Measurements from ENCODE around the gene ZMYM2. TPM values are rescaled to one million over a fixed set of nuclear protein-coding genes. Genes with fewer than 3 reads are reported as not detected.

The ZMYM2 gene
- polyA plus RNA-seq, 3 donors: 6.7 to 32.6 (median 8.5) TPM

- H3K9me3 Mint-ChIP-seq: peaks cover 0 to 4% (median 0%) of the 10 kb centered on the region in 7 donors
- peak overlapping the region; percentile 15 to 52 for H3K27ac ChIP-seq (ENCODE audit: low read depth in 1 of 2, low read length in 2 of 2)
- peaks cover 22 to 33% of the 10 kb centered on the region in 2 donors for H3K4me1 ChIP-seq (ENCODE audit: control insufficient read depth in 1 of 2, insufficient read depth in 2 of 2, low read length in 2 of 2)
- H3K9ac ChIP-seq (ENCODE audit: insufficient read depth, low read length, poor library complexity, severe bottlenecking): peak overlapping the region; percentile 55
- peak overlapping the region; percentile 92 for H3K4me2 ChIP-seq (replicated peaks; ENCODE audit: extremely low read depth, low read length, poor library complexity, severe bottlenecking)
- no peaks in the 10 kb centered on the region for H3K9me3 ChIP-seq (replicated peaks in 1 of 2; ENCODE audit: control insufficient read depth in 1 of 2, insufficient read depth in 1 of 2, low read length in 2 of 2)
- peak overlapping the region; percentile 62 to 78 (median 69) for H3K4me3 ChIP-seq (replicated peaks in 1 of 3; ENCODE audit: low read depth in 2 of 3, low read length in 3 of 3)
- no peaks in the 10 kb centered on the region for H3K36me3 ChIP-seq (replicated peaks in 1 of 2; ENCODE audit: control insufficient read depth in 1 of 2, insufficient read depth in 2 of 2, low read length in 2 of 2)
- TF ChIP-seq CTCF (IDR thresholded peaks at IDR 0.05): peak; percentile 39
- H3K36me3 Mint-ChIP-seq: no peaks in the 10 kb centered on the region
- H4K20me1 ChIP-seq (ENCODE audit: insufficient read depth, low read length): no peaks in the 10 kb centered on the region
- peak overlapping the region; percentile 85 for H2AFZ ChIP-seq (ENCODE audit: insufficient read depth, low read depth, low read length, poor library complexity, severe bottlenecking)
- no peak for DNase-seq
- no peaks in the 10 kb centered on the region for H3K79me2 ChIP-seq (ENCODE audit: insufficient read depth, low read length)
- H3K27me3 Mint-ChIP-seq (ENCODE audit: low read depth in 3 of 3): peaks cover 5 to 15% (median 5%) of the 10 kb centered on the region in 3 donors
- peaks cover 25% of the 10 kb centered on the region for H3K4me1 Mint-ChIP-seq
- 2% methylated on average over 31 of the region's 55 CpGs for WGBS (ENCODE audit: insufficient coverage)
- peak overlapping the region; percentile 38 to 94 (median 90) for H3K27ac Mint-ChIP-seq
- intact Hi-C loops (cut with micrococcal nuclease): no loop called here
- H3K27me3 ChIP-seq (ENCODE audit: control insufficient read depth in 2 of 2, insufficient read depth in 2 of 2, low read length in 2 of 2): peaks cover 0 to 6% of the 10 kb centered on the region in 2 donors
- peak overlapping the region; percentile 86 to 89 for H3K4me3 Mint-ChIP-seq
Observed at GRCh38 chr13:20118268-20119140, 160.0 kb downstream of the ZMYM2 start.

- Mint-ChIP-seq H3K36me3 (no peaks in the 10 kb centered on the region), H3K4me1 (peaks cover 25% of the 10 kb centered on the region), H3K9me3 (peaks cover 0 to 4% (median 0%) of the 10 kb centered on the region in 7 donors), H3K27me3 (ENCODE audit: low read depth in 3 of 3) (peaks cover 7 to 18% (median 10%) of the 10 kb centered on the region in 3 donors), H3K4me3 (peak overlapping the region; percentile 86 to 89), H3K27ac (peak overlapping the region; percentile 89 to 94 (median 93))
- no peak overlapping the region for H3K9ac ChIP-seq (ENCODE audit: insufficient read depth, low read length, poor library complexity, severe bottlenecking)
- no CpG with 5 or more reads among the region's 3 CpGs for WGBS (ENCODE audit: insufficient coverage)
- H3K36me3 ChIP-seq (replicated peaks in 1 of 2; ENCODE audit: control insufficient read depth in 1 of 2, insufficient read depth in 2 of 2, low read length in 2 of 2): no peaks in the 10 kb centered on the region
- H3K27me3 ChIP-seq (ENCODE audit: control insufficient read depth in 2 of 2, insufficient read depth in 2 of 2, low read length in 2 of 2): peaks cover 0 to 6% of the 10 kb centered on the region in 2 donors
- H2AFZ ChIP-seq (ENCODE audit: insufficient read depth, low read depth, low read length, poor library complexity, severe bottlenecking): no peak overlapping the region
- peak overlapping the region in 1 of 2 donors; percentile 72 for H3K27ac ChIP-seq (ENCODE audit: low read depth in 1 of 2, low read length in 2 of 2)
- DNase-seq: peak in 1 of 3 donors; percentile 18
- H3K9me3 ChIP-seq (replicated peaks in 1 of 2; ENCODE audit: control insufficient read depth in 1 of 2, insufficient read depth in 1 of 2, low read length in 2 of 2): no peaks in the 10 kb centered on the region
- H4K20me1 ChIP-seq (ENCODE audit: insufficient read depth, low read length): no peaks in the 10 kb centered on the region
- peak overlapping the region in 2 of 3 experiments; percentile 43 to 63 for H3K4me3 ChIP-seq (replicated peaks in 1 of 3; ENCODE audit: low read depth in 2 of 3, low read length in 3 of 3)
- no peaks in the 10 kb centered on the region for H3K79me2 ChIP-seq (ENCODE audit: insufficient read depth, low read length)
- peaks cover 22 to 33% of the 10 kb centered on the region in 2 donors for H3K4me1 ChIP-seq (ENCODE audit: control insufficient read depth in 1 of 2, insufficient read depth in 2 of 2, low read length in 2 of 2)
- intact Hi-C loops (cut with micrococcal nuclease): loop anchor here (10.0 kb wide), 2 partner anchors 45 to 55 kb away; no protein-coding TSS in a partner anchor
- peak overlapping the region; percentile 39 for H3K4me2 ChIP-seq (replicated peaks; ENCODE audit: extremely low read depth, low read length, poor library complexity, severe bottlenecking)
- no peak for TF ChIP-seq CTCF (IDR thresholded peaks at IDR 0.05)
Observed at GRCh38 chr13:20119960-20120359, 161.4 kb downstream of the ZMYM2 start.
